SK-N-SH treated with all-trans-retinoic acid at 6 μM for 48 hours (cell line): ENCODE data around the gene SCYGR6.

Experiments
- ATAC-seq: fragments of 200-7000 bp; cut with Tn5 transposase; 3 replicates; pipeline ENCODE4 v1.9.1; 2020; ENCODE audit warnings: mild to moderate bottlenecking, moderate library complexity
- ARNTL ChIP-seq: fragments of 450-650 bp; formaldehyde crosslinking; IDR thresholded peaks from 2 replicates; pipeline ENCODE4 v1.5.0; 2020; ENCODE audit warnings: low read depth, mild to moderate bottlenecking, moderate library complexity, borderline replicate concordance
- BACH2 ChIP-seq: fragments of 250-450 bp; sonication (Bioruptor Pico); IDR thresholded peaks from 2 replicates; pipeline ENCODE4 v1.9.0; 2021; ENCODE audit warnings: mild to moderate bottlenecking, borderline replicate concordance
- CREB5 ChIP-seq: fragments of 250-450 bp; sonication (Bioruptor Pico); IDR thresholded peaks from 2 replicates; pipeline ENCODE4 v1.5.1; 2020; ENCODE audit warnings: low read depth, mild to moderate bottlenecking, moderate library complexity
- CSDC2 ChIP-seq: fragments of 250-450 bp; sonication (Bioruptor Pico); IDR thresholded peaks from 2 replicates; pipeline ENCODE4 v1.5.0; 2020; ENCODE audit warnings: mild to moderate bottlenecking, moderate library complexity
- CSRNP3 ChIP-seq: fragments of 250-450 bp; sonication (Bioruptor Pico); IDR thresholded peaks from 2 replicates; pipeline ENCODE4 v1.5.1; 2021; ENCODE audit warnings: mild to moderate bottlenecking, moderate library complexity
- ESRRG ChIP-seq: fragments of 250-450 bp; sonication (Bioruptor Pico); IDR thresholded peaks from 2 replicates; pipeline ENCODE4 v1.6.1; 2021; ENCODE audit warnings: mild to moderate bottlenecking
- GLIS3 ChIP-seq: fragments of 250-450 bp; sonication (Bioruptor Pico); IDR thresholded peaks from 2 replicates; pipeline ENCODE4 v1.5.0; 2020; ENCODE audit warnings: mild to moderate bottlenecking, moderate library complexity
- ISL1 ChIP-seq: fragments of 250-450 bp; sonication (Bioruptor Pico); IDR thresholded peaks from 2 replicates; pipeline ENCODE4 v2.1.2; 2022; ENCODE audit warnings: mild to moderate bottlenecking, moderate library complexity
- OSR1 ChIP-seq: fragments of 250-450 bp; sonication (Bioruptor Pico); IDR thresholded peaks from 2 replicates; pipeline ENCODE4 v1.8.0; 2022; ENCODE audit warnings: moderate library complexity, mild to moderate bottlenecking, inconsistent platforms
- POU6F1 ChIP-seq: fragments of 250-450 bp; sonication (Bioruptor Pico); IDR thresholded peaks from 2 replicates; pipeline ENCODE4 v1.8.0; 2021; ENCODE audit warnings: low read depth, mild to moderate bottlenecking, moderate library complexity, borderline replicate concordance
- PPARA ChIP-seq: fragments of 250-450 bp; sonication (Bioruptor Pico); IDR thresholded peaks from 2 replicates; pipeline ENCODE4 v1.5.0; 2020; ENCODE audit warnings: mild to moderate bottlenecking, borderline replicate concordance
- RARB ChIP-seq: fragments of 250-450 bp; sonication (Bioruptor Pico); IDR thresholded peaks from 2 replicates; pipeline ENCODE4 v1.8.0; 2021; ENCODE audit warnings: mild to moderate bottlenecking, moderate library complexity
- SNAI2 ChIP-seq: fragments of 250-450 bp; sonication (Bioruptor Pico); IDR thresholded peaks from 2 replicates; pipeline ENCODE4 v1.5.0; 2020; ENCODE audit warnings: mild to moderate bottlenecking, moderate library complexity
- TCF4 ChIP-seq: fragments of 250-450 bp; sonication (Bioruptor Pico); IDR thresholded peaks from 2 replicates; pipeline ENCODE4 v1.8.0; 2021; ENCODE audit warnings: mild to moderate bottlenecking, moderate library complexity, borderline replicate concordance
- TOX ChIP-seq: fragments of 250-450 bp; sonication (Bioruptor Pico); IDR thresholded peaks from 2 replicates; pipeline ENCODE4 v1.8.0; 2021; ENCODE audit warnings: mild to moderate bottlenecking, moderate library complexity, borderline replicate concordance
- TSHZ2 ChIP-seq: fragments of 250-450 bp; sonication (Bioruptor Pico); IDR thresholded peaks from 2 replicates; pipeline ENCODE4 v1.5.0; 2020; ENCODE audit warnings: mild to moderate bottlenecking, moderate library complexity
- ZC3H10 ChIP-seq: fragments of 250-450 bp; sonication (Bioruptor Pico); IDR thresholded peaks from 2 replicates; pipeline ENCODE4 v1.5.1; 2021; ENCODE audit warnings: mild to moderate bottlenecking, moderate library complexity
- ZFP3 ChIP-seq: fragments of 250-450 bp; sonication (Bioruptor Pico); IDR thresholded peaks from 2 replicates; pipeline ENCODE4 v1.5.0; 2020; ENCODE audit warnings: mild to moderate bottlenecking, moderate library complexity
- ZFP30 ChIP-seq: fragments of 450-650 bp; formaldehyde crosslinking; IDR thresholded peaks from 2 replicates; pipeline ENCODE4 v1.5.0; 2022; ENCODE audit warnings: mild to moderate bottlenecking, moderate library complexity
- ZNF565 ChIP-seq: fragments of 450-650 bp; formaldehyde crosslinking; conservative IDR thresholded peaks from 2 replicates; pipeline ENCODE4 v1.5.0; 2020; ENCODE audit warnings: low read depth, mild to moderate bottlenecking, moderate library complexity
- ZNF70 ChIP-seq: fragments of 450-650 bp; formaldehyde crosslinking; IDR thresholded peaks from 2 replicates; pipeline ENCODE4 v1.5.0; 2020; ENCODE audit warnings: mild to moderate bottlenecking, moderate library complexity

Gene SCYGR6

GRCh38 chr2:227710986-227711385 lies 13.6 kb downstream of the SCYGR6 start:
- no peak for TF ChIP-seq POU6F1 (CRISPR knock-in tag)
- no peak for TF ChIP-seq TSHZ2 (CRISPR knock-in tag)
- no peak for TF ChIP-seq ZC3H10 (CRISPR knock-in tag)
- no peak for TF ChIP-seq SNAI2 (CRISPR knock-in tag)
- no peak for TF ChIP-seq GLIS3
- TF ChIP-seq CREB5 (CRISPR knock-in tag) = no peak
- TF ChIP-seq ZFP3 (CRISPR knock-in tag) = no peak
- TF ChIP-seq CSRNP3 (CRISPR knock-in tag) = no peak
- no peak for TF ChIP-seq TCF4 (CRISPR knock-in tag)
- TF ChIP-seq TOX (CRISPR knock-in tag) = no peak
- TF ChIP-seq BACH2 = no peak
- no peak for TF ChIP-seq ISL1 (CRISPR knock-in tag)
- TF ChIP-seq ZNF70 (CRISPR knock-in tag) = no peak
- TF ChIP-seq OSR1 = no peak
- no peak for TF ChIP-seq ZNF565 (CRISPR knock-in tag)
- no peak for TF ChIP-seq ESRRG
- ATAC-seq = no peak

- TF ChIP-seq POU6F1 (CRISPR knock-in tag) (no peak), ARNTL (no peak)
- no peak for ATAC-seq
These were observed 17.2 kb downstream of the SCYGR6 start for GRCh38 chr2:227707390-227707789.

GRCh38 chr2:227706859-227707258 lies 17.7 kb downstream of the SCYGR6 start:
- ATAC-seq = no peak
- TF ChIP-seq ZNF565 (CRISPR knock-in tag) (no peak), RARB (no peak), CREB5 (CRISPR knock-in tag) (no peak), PPARA (CRISPR knock-in tag) (no peak), TSHZ2 (CRISPR knock-in tag) (no peak), TCF4 (CRISPR knock-in tag) (no peak), GLIS3 (no peak), CSDC2 (no peak), BACH2 (no peak), ZFP30 (CRISPR knock-in tag) (no peak), CSRNP3 (CRISPR knock-in tag) (no peak), OSR1 (no peak), ZC3H10 (CRISPR knock-in tag) (no peak)
